ENCODE results near the gene ZNF691.
"Not testable (repeated sequence)": the region's sequence is repeated elsewhere in the genome, so short reads cannot be mapped to it uniquely, and the experiment has no call there.

The ZNF691 gene

DNA sequence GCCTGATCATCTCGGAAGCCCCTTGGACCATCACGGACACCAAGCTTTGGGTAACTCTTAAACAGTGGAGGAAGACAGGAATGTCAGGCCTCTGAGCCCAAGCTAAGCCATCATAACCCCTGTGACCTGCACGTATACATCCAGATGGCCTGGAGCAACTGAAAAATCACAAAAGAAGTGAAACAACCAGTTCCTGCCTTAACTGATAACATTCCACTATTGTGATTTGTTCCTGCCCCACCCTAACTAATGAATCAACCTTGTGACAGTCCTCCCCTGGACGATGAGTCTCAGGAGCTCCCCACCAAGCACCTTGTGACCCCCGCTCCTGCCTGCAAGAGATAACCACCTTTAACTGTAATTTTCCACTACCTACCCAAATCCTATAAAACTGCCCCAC is 13.0 kb downstream of the ZNF691 start:
- DNase-seq (ENCODE audit: low spot score) = not testable (repeated sequence)

DNA sequence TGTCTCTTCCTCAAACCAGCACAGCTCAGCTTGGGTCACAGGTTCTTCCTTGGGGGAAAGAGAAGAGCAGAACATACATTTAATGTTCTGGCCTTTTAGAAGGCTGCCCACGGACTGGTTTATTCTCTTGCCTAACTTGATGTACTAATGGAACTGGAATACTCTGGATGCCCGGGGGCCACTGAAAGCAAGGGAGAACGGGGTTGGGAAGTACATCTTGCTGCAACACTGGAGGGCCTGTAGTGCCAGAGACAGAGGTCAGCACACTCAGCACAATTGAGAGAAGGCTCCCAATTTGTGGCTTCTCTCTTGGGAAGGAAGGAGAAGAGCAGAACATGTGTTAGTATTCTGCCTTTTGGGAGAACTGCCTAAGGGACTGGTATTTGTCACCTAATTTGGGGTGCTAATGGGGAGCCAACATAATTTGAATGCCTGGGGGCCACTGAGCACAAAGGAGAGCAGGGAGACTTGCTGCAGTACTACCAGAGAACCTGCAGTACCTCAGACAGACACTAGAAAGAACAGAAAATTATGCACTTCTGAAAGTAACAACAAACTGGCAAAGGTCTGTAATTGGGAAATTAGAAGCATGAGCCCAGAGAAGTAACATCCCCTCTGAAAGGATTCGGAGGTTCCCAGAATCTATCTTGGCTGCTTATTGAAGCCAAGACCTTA is 14.1 kb downstream of the ZNF691 start:
- DNase-seq (ENCODE audit: low spot score) = no peak

DNA sequence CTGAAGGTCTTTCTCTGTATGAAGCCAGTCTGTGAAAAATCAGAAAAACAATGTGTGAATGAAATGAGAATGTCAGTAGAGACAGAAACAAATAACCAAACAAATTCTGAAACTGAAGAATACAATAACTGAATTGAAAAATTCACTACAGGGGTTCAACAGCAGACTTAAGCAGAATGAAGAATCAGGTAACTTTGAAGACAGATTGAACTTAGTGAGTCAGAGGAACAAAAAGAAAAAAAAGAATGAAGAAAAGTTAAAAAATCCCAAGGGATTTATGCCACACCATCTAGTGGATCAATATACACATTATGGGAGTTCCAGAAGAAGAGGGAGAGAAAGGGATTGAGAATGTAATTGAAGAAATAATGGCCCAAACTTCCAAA is 14.6 kb downstream of the ZNF691 start:
- no peak for DNase-seq (ENCODE audit: low spot score)

DNA sequence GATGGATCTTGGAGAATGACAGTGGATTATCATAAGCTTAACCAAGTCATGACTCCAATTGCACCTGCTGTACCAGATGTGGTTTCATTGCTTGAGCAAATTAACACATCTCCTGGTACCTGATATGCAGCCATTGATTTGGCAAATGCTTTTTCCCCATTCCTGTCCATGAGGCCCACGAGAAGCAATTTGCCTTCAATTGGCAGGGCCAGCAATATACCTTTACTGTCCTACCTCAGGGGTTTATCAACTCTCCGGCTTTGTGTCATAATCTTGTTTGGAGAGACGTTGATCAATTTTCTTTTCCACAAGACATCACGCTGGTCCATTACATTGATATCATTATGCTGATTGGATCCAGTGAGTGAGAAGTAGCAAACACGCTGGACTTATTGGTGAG is 20.1 kb downstream of the ZNF691 start:
- DNase-seq (ENCODE audit: low spot score) = no peak

DNA sequence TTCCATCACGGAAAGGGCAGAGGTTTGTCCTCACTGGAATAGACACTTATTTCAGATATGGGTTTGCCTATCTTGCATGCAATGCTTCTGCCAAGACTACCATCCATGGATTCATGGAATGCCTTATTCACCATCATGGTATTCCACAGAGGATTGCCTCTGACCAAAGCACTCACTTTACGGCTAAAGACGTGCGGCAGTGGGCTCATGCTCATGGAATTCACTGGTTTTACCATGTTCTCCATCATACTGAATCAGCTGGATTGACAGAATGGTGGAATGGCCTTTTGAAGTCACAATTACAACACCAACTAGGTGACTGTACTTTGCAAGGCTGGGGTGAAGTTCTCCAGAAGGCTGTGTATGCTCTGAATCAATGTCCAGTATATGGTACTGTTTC is 22.1 kb downstream of the ZNF691 start:
- DNase-seq (ENCODE audit: low spot score) = not testable (repeated sequence)

DNA sequence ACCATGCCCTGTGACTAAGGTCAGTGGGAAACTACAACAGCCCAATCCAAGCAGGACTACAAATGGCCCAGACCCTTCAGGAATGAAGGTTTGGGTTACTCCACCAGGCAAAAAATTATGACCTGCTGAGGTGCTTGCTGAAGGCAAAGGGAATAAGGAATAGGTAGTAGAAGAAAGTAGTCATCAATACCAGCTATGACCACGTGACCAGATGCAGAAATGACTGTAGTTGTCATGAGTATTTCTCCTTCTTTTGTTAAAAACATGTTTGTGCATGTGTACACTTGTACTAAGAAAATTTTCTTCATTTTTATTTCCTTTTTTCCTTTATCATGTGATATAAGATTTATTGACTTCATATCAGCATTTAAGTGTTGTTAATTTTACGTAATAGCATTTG is 22.8 kb downstream of the ZNF691 start:
- not testable (repeated sequence) for DNase-seq (ENCODE audit: low spot score)

DNA sequence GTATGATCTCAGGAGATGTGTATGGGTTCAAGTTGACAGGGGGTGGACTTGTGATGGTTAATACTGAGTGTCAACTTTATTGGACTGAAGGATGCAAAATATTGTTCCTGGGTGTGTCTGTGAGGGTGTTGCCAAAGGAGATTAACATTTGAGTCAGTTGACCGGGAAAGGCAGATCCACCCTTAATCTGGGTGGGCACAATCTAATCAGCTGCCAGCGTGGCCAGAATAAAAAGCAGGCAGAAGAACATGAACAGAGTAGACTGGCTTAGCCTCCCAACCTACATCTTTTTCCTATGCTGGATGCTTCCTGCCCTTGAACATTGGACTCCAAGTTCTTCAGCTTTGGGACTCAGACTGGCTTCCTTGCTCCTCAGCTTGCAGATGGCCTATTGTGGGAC is 23.3 kb downstream of the ZNF691 start:
- DNase-seq (ENCODE audit: low spot score) = not testable (repeated sequence)

DNA sequence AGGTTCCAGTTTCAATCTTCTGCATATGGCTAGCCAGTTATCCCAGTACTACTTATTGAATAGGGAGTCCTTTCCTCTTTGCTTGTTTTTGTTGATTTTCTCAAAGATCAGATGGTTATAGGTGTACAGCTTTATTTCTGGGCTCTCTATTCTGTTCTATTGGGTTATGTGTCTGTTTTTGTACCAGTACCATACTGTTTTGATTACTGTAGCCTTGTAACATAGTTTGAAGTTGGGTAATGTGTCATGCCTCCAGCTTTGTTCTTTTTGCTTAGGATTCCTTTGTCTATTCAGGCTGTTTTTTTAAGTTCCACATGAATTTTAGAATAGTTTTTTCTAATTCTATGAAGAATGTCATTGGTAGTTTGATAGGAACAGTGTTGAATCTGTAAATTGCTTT is 26.7 kb downstream of the ZNF691 start:
- DNase-seq (ENCODE audit: low spot score) = not testable (repeated sequence)

DNA sequence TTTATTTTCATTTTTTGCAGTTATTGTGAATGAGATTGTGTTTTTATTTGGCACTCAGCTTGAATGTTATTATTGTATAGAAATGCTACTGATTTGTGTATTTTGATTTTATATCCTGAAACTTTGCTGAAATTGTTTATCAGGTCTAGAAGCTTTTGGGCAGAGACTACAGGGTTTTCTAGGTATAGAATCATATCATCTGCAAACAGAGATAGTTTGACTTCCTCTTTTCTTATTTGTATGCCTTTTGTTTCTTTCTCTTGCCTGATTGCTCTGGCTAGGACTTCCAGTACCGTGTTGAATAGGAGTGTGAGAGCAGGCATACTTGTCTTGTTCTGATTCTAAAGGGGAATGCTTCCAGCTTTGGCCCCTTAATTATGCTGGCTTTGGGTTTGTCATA is 27.3 kb downstream of the ZNF691 start:
- DNase-seq (ENCODE audit: low spot score) = no peak

DNA sequence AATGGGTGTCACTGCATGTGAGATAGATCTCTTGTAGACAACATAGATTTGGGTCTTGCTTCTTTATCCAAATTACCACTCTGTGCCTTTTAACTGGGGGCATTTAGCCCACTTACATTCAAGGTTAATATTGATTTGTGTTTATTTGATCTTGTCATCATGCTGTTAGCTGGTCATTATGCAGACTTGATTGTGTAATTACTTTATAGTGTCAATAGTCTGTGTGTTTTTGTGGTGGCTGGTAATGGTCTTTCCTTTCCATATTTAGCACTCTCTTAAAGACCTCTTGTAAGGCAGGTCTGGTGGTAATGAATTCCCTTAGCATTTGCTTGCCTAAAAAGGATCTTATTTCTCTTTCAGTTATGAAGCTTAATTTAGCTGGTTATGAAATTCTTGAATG is 29.6 kb downstream of the ZNF691 start:
- no peak for DNase-seq (ENCODE audit: low spot score)

DNA sequence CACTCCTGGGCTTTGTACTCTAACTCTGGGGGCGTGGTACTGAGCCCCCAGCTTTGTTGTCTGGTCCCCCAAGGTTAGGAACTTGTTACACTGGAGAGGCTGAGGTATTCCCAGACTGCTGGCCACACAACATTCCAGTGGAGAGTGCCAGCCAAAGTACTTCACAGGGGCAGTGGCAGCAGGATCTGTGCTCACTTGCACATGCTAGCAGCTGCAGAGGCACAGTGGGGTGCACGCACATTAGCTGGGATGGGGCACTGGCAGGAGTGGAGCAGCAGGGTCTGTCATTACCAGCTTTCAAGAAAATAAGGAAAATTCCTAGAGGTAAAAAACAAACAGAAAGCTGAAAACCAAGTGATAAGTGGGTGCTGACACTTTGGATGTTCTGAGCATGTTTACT is 31.0 kb downstream of the ZNF691 start:
- DNase-seq (ENCODE audit: low spot score) = no peak

DNA sequence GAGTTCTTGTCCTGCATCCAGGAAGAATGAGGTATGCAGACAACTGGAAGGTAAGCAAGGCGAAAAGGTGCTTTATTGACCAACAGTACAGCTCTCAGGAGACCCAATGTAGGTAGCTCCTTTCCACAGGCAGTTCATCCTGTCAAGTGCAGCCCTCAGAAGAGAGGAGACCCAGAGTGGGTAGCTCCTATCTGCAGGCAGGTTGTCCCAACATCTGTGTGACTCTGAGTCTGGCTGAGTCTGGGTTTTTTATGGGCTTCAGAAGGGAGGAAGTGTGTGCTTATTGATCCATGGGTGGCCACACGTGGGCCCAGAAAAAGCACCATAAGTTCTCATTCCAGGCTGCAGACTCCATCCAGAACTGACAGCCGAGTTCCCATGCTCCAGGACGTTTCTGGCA is 34.0 kb downstream of the ZNF691 start:
- DNase-seq (ENCODE audit: low spot score) = no peak

DNA sequence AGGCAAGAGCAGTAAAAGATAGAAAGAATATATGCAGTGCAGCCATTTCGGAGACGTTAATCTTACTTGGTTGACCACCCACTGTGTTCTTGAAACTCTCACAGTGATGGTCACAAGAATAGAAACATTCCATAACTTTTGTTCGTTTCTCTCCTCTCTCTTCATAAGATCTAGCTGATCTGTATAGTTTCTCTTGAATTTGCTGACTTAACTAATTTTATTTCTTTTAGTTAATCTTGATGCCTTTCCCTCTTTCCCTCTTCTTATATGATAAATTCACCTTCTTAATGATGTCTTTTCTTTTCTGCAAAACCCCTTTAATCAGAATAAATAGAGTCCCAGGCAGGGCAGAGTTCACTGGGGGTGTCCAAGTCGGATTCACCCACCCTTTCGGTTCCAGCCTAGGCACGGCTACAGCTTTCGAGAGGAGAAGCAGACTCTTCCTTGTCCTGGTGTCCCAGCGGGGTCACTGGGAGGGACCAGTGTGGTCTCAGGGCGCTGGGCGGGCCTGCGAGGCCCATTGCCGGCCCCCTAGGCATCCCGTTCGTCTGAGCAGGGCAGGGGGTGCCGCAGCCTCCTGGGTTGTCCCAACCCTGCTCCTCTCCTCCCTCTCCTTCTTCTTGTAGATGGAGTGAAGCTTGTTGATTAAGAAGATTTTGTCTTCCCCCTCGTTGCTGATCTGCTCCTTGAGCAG is 39.8 kb downstream of the ZNF691 start:
- no peak for DNase-seq (ENCODE audit: low spot score)

DNA sequence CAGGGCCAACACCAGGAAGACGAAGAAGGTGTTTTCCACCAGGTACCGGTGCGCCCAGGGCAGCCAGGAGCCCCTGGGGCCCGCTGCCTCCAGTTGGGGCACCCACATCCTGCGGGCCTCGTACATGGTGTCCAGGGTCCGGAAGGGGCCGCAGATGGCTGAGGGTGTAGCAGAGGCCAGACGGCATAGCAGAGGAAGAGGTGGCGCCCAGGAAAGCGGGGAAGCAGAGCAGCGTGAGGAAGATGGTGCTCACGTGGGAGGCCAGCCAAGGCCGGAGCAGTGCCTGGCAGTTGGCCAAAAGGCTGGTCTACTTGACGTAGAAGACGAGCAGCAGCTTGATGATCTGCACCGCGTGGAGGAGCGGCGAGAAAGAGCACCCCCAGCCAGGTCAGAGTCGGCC is 40.4 kb downstream of the ZNF691 start:
- DNase-seq (ENCODE audit: low spot score) = no peak

DNA sequence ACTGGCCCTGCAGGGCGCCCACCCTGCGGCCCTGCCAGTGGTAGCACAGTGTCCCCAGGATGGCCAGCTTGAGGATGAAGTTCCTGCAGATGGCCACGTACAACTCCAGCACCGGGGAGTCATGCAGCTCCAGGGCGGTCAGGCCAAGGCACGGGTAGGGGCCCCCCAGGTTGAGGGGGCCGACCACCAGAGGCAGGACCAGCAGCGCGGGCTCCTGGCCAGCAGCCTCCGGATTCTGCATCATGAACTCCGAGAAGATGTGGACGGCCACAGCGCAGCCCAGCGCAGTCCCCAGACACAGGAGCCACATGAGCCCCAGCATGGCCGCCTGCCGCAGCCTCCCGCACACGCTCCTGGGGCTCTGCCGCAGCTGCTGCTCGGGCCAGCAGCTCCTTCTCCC is 41.0 kb downstream of the ZNF691 start:
- DNase-seq (ENCODE audit: low spot score) = no peak

DNA sequence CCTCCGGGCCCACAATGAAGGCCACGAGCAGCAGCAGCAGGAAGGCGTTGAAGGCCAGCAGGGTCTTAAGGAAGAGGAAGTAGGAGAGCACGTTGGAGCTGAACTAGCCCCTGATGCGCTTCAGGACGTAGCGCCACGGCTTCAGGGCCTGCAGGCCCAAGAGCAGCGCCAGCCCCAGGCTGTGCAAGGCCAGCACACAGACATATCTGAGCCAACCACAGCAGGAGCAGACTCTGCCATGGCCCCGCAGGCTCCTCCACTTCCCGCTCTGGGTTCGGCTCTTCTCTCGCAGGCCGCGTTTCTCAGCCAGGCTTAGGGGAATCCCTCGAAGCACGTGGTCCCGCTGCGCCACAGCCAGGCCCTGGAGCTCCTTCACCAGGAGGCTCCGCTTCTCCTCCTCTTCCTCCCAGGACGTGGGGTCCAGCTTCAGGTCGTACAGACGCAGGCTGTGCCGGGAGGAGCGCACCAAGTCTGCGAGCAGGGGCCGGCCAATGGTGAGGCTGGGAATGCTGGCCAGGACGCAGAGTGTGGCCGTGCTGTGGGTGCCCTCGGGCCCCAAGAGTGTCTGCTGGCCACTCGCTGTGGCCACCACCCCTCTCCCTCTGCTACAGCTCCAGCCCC is 41.7 kb downstream of the ZNF691 start:
- DNase-seq (ENCODE audit: low spot score) = no peak

DNA sequence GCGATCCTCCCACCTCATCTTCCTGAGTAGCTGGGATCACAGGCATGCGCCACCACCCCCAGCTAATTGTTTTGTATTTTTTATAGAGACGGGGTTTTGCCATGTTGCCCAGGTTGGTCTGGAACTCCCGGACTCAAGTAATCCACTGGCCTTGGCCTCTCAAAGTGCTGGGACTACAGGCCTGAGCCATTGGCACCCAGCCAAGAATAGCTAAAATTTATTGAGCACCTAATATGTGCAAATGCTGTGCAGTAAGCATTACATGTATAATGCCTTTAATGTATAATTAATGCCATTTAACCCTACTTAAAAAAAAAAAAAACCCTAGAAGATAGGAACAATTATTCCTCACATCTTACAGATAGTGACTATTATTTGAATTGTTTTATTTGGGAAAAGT is 42.9 kb downstream of the ZNF691 start:
- DNase-seq (ENCODE audit: low spot score) = no peak

DNA sequence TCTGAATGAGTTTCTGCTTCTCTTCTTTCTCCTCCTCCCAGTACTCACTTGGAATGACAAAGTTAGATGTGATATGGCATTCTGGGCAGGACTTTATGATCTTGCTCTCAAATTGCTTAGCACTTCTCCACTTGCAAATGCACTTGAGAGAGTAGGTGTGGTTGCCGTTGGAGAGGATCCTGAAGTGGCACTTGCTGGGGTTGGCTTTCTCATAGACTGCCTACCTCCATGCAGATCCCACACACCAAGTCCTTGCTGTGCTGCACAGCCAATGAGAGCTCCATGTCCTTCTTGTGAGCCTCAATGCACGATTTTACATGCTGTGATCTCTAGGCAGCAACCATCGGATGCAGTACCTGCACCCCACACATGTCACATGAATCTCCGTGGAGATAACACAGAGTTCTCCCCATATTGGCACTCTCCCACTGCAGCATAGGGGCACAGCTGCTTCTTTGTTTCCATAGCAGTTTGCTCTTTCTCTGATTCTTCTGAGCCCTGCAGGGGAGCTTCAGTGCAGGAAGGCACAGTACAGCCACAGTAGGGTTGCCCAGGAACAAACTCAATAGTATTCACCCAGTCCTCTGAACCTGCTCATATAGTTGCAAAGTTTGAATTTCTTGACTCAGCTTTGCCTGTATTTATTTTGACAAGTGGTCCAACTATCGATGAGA is 45.2 kb downstream of the ZNF691 start:
- no peak for DNase-seq (ENCODE audit: low spot score)

DNA sequence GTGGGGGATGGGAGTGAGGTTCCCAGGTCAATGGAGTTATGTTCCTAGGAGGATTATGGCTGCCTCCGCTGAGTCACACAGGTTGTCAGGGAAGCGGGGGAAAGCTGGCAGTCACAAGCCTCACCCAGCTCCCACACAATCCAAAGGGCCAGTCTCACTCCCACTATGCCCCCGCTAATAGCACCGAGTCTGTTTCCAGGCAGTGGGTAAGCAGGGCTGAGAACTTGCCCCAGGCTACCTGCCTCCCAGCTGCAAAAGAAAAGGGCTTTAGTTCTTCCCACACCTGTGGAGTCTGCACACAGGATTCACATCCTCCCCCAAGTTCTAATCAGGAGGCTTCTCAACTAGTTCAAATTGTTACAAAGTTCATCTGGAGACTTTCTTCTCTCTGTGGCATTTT is 53.5 kb downstream of the ZNF691 start:
- not testable (repeated sequence) for DNase-seq (ENCODE audit: low spot score)
